GM23338 (cell line): ENCODE results near the gene TMEM30B. TPM values are rescaled to one million over a fixed set of nuclear protein-coding genes. Genes with fewer than 3 reads are reported as not detected.

Experiments used
- ATAC-seq: fragments of 200-7000 bp; cut with Tn5 transposase; 3 replicates; pipeline ENCODE4 v1.9.1; 2020
- DNase-seq: peaks from one replicate; pipeline ENCODE4 v3.0.0-alpha.2; 2015; ENCODE audit warnings: low spot score
- H2AFZ ChIP-seq: fragments of 200-600 bp; sonication (generic); 2 replicates; pipeline ENCODE4 v1.8.0; 2016; ENCODE audit warnings: antibody characterized with exemption, mild to moderate bottlenecking, moderate library complexity
- H3F3A ChIP-seq: fragments of 200-600 bp; sonication (generic); replicated peaks from 2 replicates; pipeline ENCODE4 v1.8.0; 2017; ENCODE audit warnings: antibody characterized with exemption, mixed run types, low read depth
- H3K27ac ChIP-seq: fragments of 200-600 bp; sonication (generic); 2 replicates; pipeline ENCODE4 v1.6.1; 2016; ENCODE audit warnings: low read depth
- H3K27me3 ChIP-seq: fragments of 200-600 bp; sonication (generic); 2 replicates; pipeline ENCODE4 v1.8.0; 2016; ENCODE audit warnings: mild to moderate bottlenecking, mixed run types, moderate library complexity; ENCODE audit not compliant: insufficient read depth
- H3K36me3 ChIP-seq: fragments of 200-600 bp; sonication (generic); 2 replicates; pipeline ENCODE4 v1.8.0; 2016; ENCODE audit warnings: mild to moderate bottlenecking; ENCODE audit not compliant: insufficient read depth
- H3K4me1 ChIP-seq: fragments of 200-600 bp; sonication (generic); 2 replicates; pipeline ENCODE4 v1.8.0; 2016; ENCODE audit warnings: mild to moderate bottlenecking, moderate library complexity; ENCODE audit not compliant: insufficient read depth
- H3K4me2 ChIP-seq: fragments of 200-600 bp; sonication (generic); 2 replicates; pipeline ENCODE4 v1.7.1; 2017; ENCODE audit warnings: mixed run types
- H3K4me3 ChIP-seq: fragments of 200-600 bp; sonication (generic); 2 replicates; pipeline ENCODE4 v1.6.1; 2016; ENCODE audit warnings: mixed run types
- H3K79me2 ChIP-seq: fragments of 200-600 bp; sonication (generic); replicated peaks from 2 replicates; pipeline ENCODE4 v1.8.0; 2017; ENCODE audit warnings: mild to moderate bottlenecking; ENCODE audit not compliant: insufficient read depth
- H3K9me2 ChIP-seq: fragments of 200-600 bp; sonication (generic); 2 replicates; pipeline ENCODE4 v1.8.0; 2017; ENCODE audit not compliant: insufficient read depth
- H4K20me1 ChIP-seq: fragments of 200-600 bp; sonication (generic); replicated peaks from 2 replicates; pipeline ENCODE4 v1.8.0; 2017; ENCODE audit warnings: mild to moderate bottlenecking; ENCODE audit not compliant: insufficient read depth
- H3K27ac Mint-ChIP-seq: 2 replicates; pipeline ENCODE4 v1.8.0; 2020; ENCODE audit warnings: inconsistent platforms, mild to moderate bottlenecking, moderate library complexity, mixed read lengths
- H3K27me3 Mint-ChIP-seq: 3 replicates; pipeline ENCODE4 v1.8.0; 2022; ENCODE audit warnings: low read depth, mild to moderate bottlenecking, moderate library complexity, mixed read lengths, inconsistent platforms; ENCODE audit not compliant: insufficient read depth, poor library complexity
- H3K36me3 Mint-ChIP-seq: 3 replicates; pipeline ENCODE4 v1.8.0; 2021; ENCODE audit warnings: low read depth, mild to moderate bottlenecking, inconsistent platforms, moderate library complexity, mixed read lengths
- H3K4me1 Mint-ChIP-seq: 3 replicates; pipeline ENCODE4 v1.8.0; 2020; ENCODE audit warnings: mild to moderate bottlenecking, inconsistent platforms, mixed read lengths
- H3K4me3 Mint-ChIP-seq: 3 replicates; pipeline ENCODE4 v1.8.0; 2021; ENCODE audit warnings: moderate library complexity, mild to moderate bottlenecking, inconsistent platforms, mixed read lengths
- H3K9me3 Mint-ChIP-seq: 3 replicates; pipeline ENCODE4 v1.8.0; 2020; ENCODE audit warnings: moderate library complexity, mild to moderate bottlenecking, inconsistent platforms, mixed read lengths
- CREB1 ChIP-seq: fragments of 250-450 bp; sonication (Bioruptor Pico); IDR thresholded peaks from 2 replicates; pipeline ENCODE4 v1.5.0; 2020; ENCODE audit warnings: low read depth, mild to moderate bottlenecking, moderate library complexity
- ETS1 ChIP-seq: IDR thresholded peaks from 2 replicates; pipeline ENCODE4 v1.6.1; 2016; ENCODE audit warnings: antibody characterized with exemption
- EZH2 ChIP-seq: fragments of 200-600 bp; sonication (generic); IDR thresholded peaks from one replicate; pipeline ENCODE4 v1.8.0; 2017; ENCODE audit warnings: antibody characterized with exemption, mild to moderate bottlenecking, low read depth; ENCODE audit not compliant: unreplicated experiment
- EZH2phosphoT487 ChIP-seq: fragments of 200-600 bp; sonication (generic); IDR thresholded peaks from one replicate; pipeline ENCODE4 v1.8.1; 2018; ENCODE audit warnings: antibody characterized with exemption; ENCODE audit not compliant: unreplicated experiment
- JUNB ChIP-seq: IDR thresholded peaks from one replicate; pipeline ENCODE4 v1.6.1; 2016; ENCODE audit warnings: antibody characterized with exemption; ENCODE audit not compliant: unreplicated experiment
- NANOG ChIP-seq: IDR thresholded peaks from 2 replicates; pipeline ENCODE4 v1.6.1; 2016; ENCODE audit warnings: antibody characterized with exemption, borderline replicate concordance
- POLR2AphosphoS5 ChIP-seq: IDR thresholded peaks from 2 replicates; pipeline ENCODE4 v1.6.1; 2016; ENCODE audit warnings: antibody characterized with exemption, low read depth
- STAT1 ChIP-seq: IDR thresholded peaks from one replicate; pipeline ENCODE4 v1.6.1; 2016; ENCODE audit warnings: antibody characterized with exemption; ENCODE audit not compliant: unreplicated experiment
- ZNF114 ChIP-seq: fragments of 250-450 bp; sonication (Bioruptor Pico); IDR thresholded peaks from 2 replicates; pipeline ENCODE4 v1.5.0; 2020; ENCODE audit warnings: mild to moderate bottlenecking, moderate library complexity
- ZNF331 ChIP-seq: fragments of 250-450 bp; sonication (Bioruptor Pico); IDR thresholded peaks from 2 replicates; pipeline ENCODE4 v1.5.0; 2020; ENCODE audit warnings: low read depth, mild to moderate bottlenecking, moderate library complexity
- ZNF462 ChIP-seq: fragments of 250-450 bp; sonication (Bioruptor Pico); IDR thresholded peaks from 2 replicates; pipeline ENCODE4 v1.5.0; 2020; ENCODE audit warnings: mild to moderate bottlenecking, moderate library complexity
- polyA plus RNA-seq: library from polyadenylated mRNA; unstranded; fragments of >200 nt; fragmentation: Nextera tagmentation; extraction: Ambion mirVana; gene quantifications from 2 replicates; pipeline ENCODE4 v1.2.1, GENCODE V29; 2016
- total RNA-seq: library from RNA; depleted of rRNA; stranded (reverse); fragments of >200 nt; shearing (Covaris generic); gene quantifications from 2 replicates; pipeline ENCODE4 v1.2.3, GENCODE V29; 2014
- TF ChIP-seq, protein P1 (sequence below), 2 experiments: fragments of 200-600 bp in 1 of 2; sonication (generic) in 1 of 2; conservative IDR thresholded peaks; 2 replicates each; pipeline versions ENCODE4 v1.5.1 to v1.6.1; 2016 to 2017; ENCODE audit warnings: antibody characterized with exemption in 2 of 2, low read depth in 2 of 2, mild to moderate bottlenecking in 2 of 2, moderate library complexity in 1 of 2
- TF ChIP-seq, protein P2 (sequence below): IDR thresholded peaks from one replicate; pipeline ENCODE4 v1.6.1; 2018; ENCODE audit warnings: antibody characterized with exemption; ENCODE audit not compliant: unreplicated experiment

TMEM30B gene
- total and polyA plus RNA-seq, 2 experiments from 2014 or later = 7.2 to 22.9 TPM

GRCh38 chr14:61304688-61305087 is 23.6 kb upstream of the TMEM30B start:
- H4K20me1 ChIP-seq = no peaks in the 10 kb centered on the region
- no peaks in the 10 kb centered on the region for H3K36me3 ChIP-seq
- H3K27ac Mint-ChIP-seq = no peak overlapping the region
- no peaks in the 10 kb centered on the region for H3K9me2 ChIP-seq
- peaks cover 6% of the 10 kb centered on the region for H3K36me3 Mint-ChIP-seq
- H3K27me3 Mint-ChIP-seq = no peaks in the 10 kb centered on the region
- TF ChIP-seq CREB1 (CRISPR knock-in tag) = no peak
- no peak for TF ChIP-seq ZNF331 (CRISPR knock-in tag)
- no peak for TF ChIP-seq JUNB
- no peak for TF ChIP-seq ETS1
- TF ChIP-seq NANOG = no peak
- no peak for TF ChIP-seq POLR2AphosphoS5
- no peak for TF ChIP-seq ZNF114 (CRISPR knock-in tag)
- TF ChIP-seq, protein P1, sequence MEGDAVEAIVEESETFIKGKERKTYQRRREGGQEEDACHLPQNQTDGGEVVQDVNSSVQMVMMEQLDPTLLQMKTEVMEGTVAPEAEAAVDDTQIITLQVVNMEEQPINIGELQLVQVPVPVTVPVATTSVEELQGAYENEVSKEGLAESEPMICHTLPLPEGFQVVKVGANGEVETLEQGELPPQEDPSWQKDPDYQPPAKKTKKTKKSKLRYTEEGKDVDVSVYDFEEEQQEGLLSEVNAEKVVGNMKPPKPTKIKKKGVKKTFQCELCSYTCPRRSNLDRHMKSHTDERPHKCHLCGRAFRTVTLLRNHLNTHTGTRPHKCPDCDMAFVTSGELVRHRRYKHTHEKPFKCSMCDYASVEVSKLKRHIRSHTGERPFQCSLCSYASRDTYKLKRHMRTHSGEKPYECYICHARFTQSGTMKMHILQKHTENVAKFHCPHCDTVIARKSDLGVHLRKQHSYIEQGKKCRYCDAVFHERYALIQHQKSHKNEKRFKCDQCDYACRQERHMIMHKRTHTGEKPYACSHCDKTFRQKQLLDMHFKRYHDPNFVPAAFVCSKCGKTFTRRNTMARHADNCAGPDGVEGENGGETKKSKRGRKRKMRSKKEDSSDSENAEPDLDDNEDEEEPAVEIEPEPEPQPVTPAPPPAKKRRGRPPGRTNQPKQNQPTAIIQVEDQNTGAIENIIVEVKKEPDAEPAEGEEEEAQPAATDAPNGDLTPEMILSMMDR (conservative IDR thresholded peaks at IDR 0.05; ENCODE audit: low read depth in 2 of 2) = no peak
- TF ChIP-seq EZH2 = no peak
- TF ChIP-seq EZH2phosphoT487 = no peak
- TF ChIP-seq STAT1 = no peak
- TF ChIP-seq, protein P2, sequence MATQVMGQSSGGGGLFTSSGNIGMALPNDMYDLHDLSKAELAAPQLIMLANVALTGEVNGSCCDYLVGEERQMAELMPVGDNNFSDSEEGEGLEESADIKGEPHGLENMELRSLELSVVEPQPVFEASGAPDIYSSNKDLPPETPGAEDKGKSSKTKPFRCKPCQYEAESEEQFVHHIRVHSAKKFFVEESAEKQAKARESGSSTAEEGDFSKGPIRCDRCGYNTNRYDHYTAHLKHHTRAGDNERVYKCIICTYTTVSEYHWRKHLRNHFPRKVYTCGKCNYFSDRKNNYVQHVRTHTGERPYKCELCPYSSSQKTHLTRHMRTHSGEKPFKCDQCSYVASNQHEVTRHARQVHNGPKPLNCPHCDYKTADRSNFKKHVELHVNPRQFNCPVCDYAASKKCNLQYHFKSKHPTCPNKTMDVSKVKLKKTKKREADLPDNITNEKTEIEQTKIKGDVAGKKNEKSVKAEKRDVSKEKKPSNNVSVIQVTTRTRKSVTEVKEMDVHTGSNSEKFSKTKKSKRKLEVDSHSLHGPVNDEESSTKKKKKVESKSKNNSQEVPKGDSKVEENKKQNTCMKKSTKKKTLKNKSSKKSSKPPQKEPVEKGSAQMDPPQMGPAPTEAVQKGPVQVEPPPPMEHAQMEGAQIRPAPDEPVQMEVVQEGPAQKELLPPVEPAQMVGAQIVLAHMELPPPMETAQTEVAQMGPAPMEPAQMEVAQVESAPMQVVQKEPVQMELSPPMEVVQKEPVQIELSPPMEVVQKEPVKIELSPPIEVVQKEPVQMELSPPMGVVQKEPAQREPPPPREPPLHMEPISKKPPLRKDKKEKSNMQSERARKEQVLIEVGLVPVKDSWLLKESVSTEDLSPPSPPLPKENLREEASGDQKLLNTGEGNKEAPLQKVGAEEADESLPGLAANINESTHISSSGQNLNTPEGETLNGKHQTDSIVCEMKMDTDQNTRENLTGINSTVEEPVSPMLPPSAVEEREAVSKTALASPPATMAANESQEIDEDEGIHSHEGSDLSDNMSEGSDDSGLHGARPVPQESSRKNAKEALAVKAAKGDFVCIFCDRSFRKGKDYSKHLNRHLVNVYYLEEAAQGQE = no peak
- TF ChIP-seq ZNF462 (CRISPR knock-in tag) = no peak
- ATAC-seq (no peak), DNase-seq (no peak)
- H2AFZ ChIP-seq = no peak overlapping the region
- H3K79me2 ChIP-seq = no peaks in the 10 kb centered on the region
- no peak overlapping the region for H3K27ac ChIP-seq
- H3K27me3 ChIP-seq = no peaks in the 10 kb centered on the region
- peaks cover 6% of the 10 kb centered on the region for H3K4me1 ChIP-seq
- peaks cover 11% of the 10 kb centered on the region; the same call in 2 of the 3 replicates for H3K4me1 Mint-ChIP-seq
- H3K9me3 Mint-ChIP-seq = peaks cover 15% of the 10 kb centered on the region
- H3K4me3 Mint-ChIP-seq = no peak overlapping the region
- H3K4me2 ChIP-seq = no peak overlapping the region
- no peaks in the 10 kb centered on the region for H3F3A ChIP-seq
- no peak overlapping the region for H3K4me3 ChIP-seq
